ENCODE data around the gene ATP8B4.

The ATP8B4 gene

DNA sequence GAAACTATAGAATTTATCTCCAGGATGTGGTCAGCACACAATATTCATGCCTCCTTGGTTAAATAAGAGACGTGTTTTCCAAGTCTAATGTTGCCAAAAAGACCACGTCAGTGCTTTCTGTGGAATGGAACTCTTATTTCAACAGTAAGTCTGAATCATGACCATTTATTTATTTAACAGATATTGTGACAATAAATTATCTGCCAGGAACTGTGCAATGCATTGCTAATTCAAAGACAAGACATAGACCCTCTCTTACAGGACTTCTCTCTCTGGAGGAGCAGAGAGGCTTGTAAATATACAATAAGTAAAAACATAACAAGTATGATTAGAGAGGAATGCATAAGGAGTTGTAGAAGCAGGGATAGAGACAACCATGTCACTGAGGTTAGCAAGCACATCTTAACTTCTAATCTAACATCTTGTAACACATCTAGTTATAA, 270.7 kb downstream of the ATP8B4 start:
- H3K4me3 ChIP-seq (ENCODE audit: low read length) = no peak overlapping the region
- no peak for DNase-seq (ENCODE audit: low read depth, low spot score)

DNA sequence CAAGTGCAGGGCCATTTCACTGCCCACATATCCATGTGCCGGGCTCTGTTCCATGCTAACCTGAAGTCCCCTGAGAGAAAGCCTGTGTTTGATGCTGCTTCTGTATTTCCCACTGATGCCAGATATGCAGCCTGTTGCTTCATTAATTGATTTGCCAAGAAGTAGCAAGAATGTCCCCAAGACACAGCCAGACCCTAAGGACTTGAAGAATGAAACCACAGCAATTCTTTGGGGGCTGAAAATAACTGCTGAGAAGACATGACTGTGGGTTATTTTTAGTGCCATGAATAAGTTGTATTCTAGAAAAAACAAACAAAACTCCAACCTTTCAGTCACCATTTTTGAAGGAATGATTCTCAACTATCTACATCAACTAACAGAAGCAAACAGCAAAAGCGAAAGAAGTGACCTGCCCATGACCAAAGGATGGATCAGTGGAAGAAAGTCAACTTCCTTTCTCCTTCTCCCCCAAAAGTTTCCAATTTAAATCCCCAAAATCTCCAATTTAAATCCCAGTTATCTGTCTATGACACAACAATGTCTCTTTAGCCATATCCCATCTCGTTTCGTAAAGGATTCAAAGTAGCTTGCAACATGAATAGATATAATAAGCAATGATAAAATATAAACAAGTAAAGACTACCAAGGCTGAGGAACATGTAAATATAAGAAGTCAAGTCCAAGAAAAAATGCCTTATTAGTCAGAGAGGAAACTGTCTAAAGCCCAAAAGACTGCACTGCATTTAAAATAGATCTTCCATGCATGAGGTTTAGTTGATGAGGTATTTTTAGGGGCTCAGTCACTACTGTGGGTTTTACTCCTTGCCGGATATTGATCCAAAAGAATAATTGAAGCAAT, 271.4 kb downstream of the ATP8B4 start:
- H3K4me3 ChIP-seq (ENCODE audit: low read length) = no peak overlapping the region
- no peak for DNase-seq (ENCODE audit: low read depth, low spot score)

DNA sequence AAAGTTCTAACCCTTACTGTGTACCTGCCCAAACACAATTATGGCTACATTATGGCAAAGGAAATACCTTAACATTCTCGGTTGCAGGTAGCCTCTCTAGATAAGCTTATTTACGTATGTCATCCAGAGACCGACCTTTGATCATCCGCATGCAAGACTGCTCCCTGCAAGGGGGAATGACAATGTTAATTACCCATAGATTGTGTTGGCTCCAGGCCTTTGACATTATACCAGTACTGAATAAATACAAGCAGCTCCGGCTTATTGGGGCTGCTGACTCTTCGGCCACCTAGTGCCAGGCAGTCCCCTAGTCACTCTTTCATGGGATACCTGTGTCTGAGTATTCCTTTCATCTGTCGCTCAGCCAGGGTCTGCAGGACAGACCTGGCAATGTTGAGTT, 274.6 kb downstream of the ATP8B4 start:
- no peak for DNase-seq (ENCODE audit: low read depth, low spot score)
- no peak overlapping the region for H3K4me3 ChIP-seq (ENCODE audit: low read length)

DNA sequence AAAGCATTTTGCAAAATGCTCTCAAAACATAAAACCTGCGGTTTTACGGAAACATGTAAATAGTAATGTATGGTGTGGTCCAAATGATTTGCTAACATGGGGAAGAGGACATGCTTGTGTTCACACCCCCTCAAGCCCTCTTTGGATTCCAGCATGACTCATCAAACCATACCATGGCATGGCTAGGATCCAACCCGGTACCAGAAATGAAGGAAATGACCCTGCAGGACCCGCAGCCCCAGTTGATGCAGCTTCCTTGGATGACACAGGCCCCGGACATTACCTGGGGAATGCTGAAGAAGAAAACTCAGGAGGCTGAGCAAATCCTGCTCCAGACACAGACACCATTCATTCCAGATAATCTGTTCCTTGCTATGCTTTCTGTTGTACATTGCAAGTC, 275.3 kb downstream of the ATP8B4 start:
- DNase-seq (ENCODE audit: low read depth, low spot score) = no peak
- no peak overlapping the region for H3K4me3 ChIP-seq (ENCODE audit: low read length)

DNA sequence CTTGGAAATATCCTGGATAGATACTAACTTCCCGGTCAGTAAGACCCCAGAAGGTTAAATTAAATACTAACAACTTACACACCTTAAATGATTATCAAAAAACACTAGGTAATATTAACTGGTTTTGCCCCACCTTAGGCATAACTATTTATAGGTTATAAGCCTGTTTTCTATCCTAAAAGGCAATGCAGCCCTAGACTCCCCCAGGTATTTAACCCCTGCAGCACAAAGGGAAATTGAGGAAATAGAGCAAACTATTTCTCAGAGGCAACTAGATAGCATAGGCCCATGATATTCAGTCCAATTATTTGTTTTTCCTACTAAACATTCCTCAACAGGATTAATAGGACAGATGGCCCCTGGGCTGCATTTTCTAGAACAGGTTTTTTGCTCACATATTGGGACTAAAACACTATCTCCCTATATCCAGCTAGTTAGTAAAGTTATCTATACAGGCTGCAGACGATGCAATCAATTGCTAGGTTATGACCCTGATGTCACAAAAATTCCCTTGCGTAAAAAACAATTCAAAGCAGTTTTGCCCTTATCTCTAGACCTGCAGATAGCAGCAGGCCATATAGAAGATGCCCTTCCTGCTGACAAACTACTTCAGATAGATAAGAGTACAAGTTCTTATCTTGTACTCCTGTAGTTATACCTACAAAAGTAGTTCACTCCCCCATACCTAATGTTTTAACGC, 276.9 kb downstream of the ATP8B4 start:
- no peak for DNase-seq (ENCODE audit: low read depth, low spot score)
- no peak overlapping the region for H3K4me3 ChIP-seq (ENCODE audit: low read length)

DNA sequence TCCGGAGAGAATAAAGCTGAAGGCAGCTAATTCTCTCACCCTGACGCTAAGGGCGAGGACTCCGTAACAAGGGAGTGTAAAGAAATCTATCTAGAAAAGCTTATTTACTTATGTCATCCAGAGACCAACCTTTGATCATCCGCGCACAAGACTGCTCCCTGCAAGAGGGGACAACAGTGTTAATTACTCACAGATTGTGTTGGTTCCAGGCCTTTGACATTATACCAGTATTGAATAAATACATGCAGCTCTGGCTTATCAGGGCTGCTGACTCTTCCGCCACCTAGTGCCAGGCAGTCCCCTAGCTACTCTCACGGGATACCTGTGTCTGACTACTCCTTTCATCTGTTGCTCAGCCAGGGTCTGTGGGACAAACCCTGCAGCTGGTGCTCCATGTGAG, 286.5 kb downstream of the ATP8B4 start:
- H3K4me3 ChIP-seq (ENCODE audit: low read length) = no peak overlapping the region
- DNase-seq (ENCODE audit: low read depth, low spot score) = peak; percentile 19

DNA sequence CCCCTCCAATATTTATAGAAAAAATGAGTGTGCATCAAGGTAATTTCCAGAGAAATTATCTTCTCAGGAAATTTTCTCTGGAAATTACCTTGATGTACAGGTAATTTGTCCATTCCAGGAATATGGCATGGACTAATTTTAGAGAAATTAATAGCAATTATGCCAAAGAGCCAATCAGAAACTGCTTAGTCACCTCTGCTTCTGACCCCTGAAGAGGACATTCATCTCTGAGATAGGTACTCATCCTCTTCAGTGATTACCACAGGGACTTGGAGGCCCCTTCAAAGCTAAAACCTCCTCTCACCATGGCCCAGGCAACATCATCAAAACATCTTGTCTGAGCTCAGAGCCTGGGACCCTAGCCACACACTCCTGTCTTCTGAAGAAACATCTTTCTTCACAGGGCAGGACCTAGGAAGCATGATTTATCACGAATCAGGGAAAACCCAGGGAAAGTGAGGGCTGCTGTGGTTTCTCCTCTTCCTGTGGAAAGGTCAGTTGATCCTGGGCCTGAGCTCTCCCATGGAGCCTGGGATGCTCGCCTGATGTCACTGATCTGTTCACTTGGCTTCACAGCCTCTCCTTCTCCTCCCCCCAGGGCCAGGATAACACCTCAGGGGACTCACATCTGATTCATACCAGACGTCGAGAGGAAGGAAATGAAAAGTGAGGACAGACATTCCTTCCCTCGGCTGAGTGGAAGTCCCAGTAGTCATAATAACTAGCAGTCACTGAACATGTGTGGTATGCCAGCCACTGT, 287.6 kb downstream of the ATP8B4 start:
- DNase-seq (ENCODE audit: low read depth, low spot score) = no peak
- H3K4me3 ChIP-seq (ENCODE audit: low read length) = no peak overlapping the region

DNA sequence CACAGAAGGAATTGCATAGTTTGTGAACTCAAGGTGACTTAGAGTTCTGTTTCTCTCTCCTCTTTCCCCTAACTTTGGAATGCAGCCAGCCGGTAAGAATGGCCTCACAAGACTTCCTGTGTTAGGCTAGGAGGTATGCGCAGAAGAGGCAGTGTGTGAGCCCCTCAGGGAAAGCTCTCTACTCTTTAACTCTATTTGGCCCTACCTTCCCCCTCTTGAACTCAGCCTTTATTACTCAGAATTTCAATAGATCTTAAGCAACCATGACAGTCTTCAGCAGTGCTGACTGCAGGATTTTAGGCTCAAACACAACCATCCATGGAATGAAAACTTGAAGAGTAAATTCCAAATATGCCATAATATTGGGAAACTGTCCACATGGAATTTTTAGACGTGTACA, 288.6 kb downstream of the ATP8B4 start:
- H3K4me3 ChIP-seq (ENCODE audit: low read length) = no peak overlapping the region

DNA sequence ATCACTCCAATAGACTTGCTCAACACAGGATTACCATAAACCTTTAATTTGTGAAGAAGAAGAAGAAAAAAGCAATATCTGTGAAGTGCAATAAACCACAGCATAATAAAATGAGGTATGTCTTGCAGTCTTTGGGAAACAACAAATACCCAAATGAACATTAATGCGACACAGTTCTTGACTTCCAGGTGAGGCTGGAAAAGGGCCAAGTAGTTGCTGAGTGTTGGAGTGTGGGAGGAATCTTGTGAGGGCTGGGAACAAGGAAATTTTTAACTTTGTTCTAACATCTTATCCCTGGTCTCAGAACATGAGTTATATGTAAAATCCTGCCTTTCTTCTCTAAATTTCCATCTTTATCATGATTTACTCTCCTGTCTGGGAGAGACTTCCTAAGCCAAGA, 291.7 kb downstream of the ATP8B4 start:
- DNase-seq (ENCODE audit: low read depth, low spot score) = no peak
- no peak overlapping the region for H3K4me3 ChIP-seq (ENCODE audit: low read length)

More for the DNA sequence above, 288.6 kb downstream of the ATP8B4 start:
- no peak for DNase-seq (ENCODE audit: low read depth, low spot score)

DNA sequence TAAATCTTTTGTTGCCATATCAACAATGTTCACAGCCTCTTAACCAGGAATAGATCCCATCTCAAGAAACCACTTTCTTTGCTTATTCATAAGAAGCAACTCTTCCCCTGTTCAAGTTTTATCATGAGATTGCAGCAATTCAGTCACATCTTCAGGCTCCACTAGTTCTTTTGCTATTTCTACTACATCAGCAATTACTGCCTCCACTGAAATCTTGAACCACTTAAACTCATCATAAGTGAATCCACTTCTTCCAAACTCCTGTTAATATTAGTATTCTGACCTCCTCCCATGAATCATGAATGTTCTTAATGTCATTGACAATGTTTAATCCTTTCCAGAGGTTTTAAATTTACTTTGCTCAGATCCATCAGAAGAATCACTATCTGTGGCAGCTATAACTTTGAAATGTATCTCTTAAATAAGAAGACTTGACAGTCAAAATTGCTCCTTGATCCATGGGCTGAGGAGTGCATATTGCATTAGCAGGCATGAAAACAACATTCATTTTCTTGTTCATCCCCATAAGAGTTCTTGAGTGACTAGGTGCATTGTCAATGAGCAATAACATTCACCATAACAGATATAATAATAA, 292.3 kb downstream of the ATP8B4 start:
- DNase-seq (ENCODE audit: low read depth, low spot score) = no peak
- no peak overlapping the region for H3K4me3 ChIP-seq (ENCODE audit: low read length)

DNA sequence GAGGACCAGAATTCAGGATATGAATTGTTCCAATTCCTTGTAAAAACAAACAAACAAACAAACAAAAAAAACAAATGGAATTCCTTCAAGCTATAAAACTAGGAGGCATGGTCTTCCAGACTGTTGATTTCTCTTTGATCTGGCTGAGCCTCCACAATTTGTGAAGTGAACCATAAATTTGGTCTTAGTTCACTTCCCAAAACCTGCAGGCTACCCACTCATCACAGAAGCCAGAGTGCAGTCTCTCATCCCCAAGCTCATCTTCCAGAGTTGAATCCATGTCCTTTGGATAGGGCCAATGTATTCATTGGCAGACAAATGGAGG, 294.3 kb downstream of the ATP8B4 start:
- DNase-seq (ENCODE audit: low read depth, low spot score) = no peak
- no peak overlapping the region for H3K4me3 ChIP-seq (ENCODE audit: low read length)

DNA sequence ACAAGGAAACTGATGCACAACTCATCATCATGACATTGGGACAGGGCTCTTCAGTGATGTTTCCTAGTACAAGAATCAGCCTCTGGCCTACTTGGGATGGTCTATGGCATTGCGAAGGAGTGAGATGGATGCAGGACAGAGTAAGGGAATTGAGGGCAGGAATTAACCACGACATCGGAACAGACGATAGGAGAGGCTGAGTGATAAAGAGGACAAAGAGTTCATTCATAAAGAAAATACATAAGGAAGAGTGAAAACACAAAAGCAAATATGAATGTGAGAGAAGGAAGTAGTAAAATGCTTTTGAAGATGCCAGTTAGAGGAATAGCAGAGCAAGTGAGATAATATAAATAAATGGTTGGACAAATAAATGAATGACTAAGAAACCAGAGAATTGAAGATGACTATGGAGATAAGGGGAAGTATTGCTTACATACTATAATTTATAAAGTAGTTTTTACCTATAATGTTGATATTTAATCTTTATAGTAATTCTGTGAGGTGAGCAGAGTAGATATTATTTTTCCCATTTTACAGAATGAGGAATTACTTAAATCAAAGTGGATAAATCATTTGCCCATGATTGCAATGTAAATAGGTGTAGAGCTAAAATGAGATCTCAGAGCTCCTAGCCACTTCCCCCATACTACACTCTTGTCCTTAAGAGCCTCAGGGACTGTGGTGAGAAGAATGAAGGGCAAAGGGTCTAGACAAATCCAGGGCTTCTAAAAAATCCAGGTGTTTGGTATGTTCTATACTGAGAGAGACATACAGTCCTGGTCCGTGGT, 294.9 kb downstream of the ATP8B4 start:
- DNase-seq (ENCODE audit: low read depth, low spot score) = no peak
- H3K4me3 ChIP-seq (ENCODE audit: low read length) = no peak overlapping the region

DNA sequence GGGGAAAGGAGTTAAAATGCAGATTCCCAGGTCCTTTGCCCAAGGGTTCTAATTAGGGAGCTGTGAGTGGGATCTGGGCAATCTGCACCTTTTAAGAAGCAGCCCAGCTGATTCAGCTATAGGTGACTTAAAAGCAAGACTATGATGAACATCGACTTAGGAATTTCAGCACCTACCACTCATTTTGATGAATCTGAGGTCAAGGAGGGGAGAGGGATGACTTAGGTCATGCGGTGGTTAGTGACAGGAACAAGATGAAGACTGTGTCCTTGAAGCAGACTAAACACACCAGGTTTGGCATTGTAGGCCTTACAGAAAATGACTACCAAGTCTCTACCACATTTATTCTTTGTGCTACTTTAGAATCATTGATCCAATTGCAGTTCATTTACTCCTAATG, 301.9 kb downstream of the ATP8B4 start:
- DNase-seq (ENCODE audit: low read depth, low spot score) = no peak

DNA sequence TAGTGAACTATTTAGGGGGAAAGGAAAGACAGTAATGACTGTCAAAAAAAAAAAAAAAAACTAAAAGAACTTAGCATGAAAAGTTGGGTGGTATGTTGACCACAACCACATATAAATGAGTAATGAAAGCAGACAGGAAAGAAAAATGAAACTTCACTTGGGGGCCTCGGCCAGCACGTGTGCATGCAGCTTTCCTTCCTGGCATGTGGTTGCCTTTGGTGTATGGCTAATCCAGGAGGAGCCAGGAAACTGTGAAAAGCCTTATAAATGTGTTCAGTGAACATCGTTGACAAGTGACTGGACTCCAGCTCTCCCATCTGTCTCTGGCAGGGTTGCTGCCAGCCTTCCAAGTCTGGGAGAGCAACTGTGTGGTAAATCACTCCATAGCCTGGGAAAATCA, 303.1 kb downstream of the ATP8B4 start:
- DNase-seq (ENCODE audit: low read depth, low spot score) = peak; percentile 29
- H3K4me3 ChIP-seq (ENCODE audit: low read length) = no peak overlapping the region

More for the DNA sequence above, 301.9 kb downstream of the ATP8B4 start:
- no peak overlapping the region for H3K4me3 ChIP-seq (ENCODE audit: low read length)

DNA sequence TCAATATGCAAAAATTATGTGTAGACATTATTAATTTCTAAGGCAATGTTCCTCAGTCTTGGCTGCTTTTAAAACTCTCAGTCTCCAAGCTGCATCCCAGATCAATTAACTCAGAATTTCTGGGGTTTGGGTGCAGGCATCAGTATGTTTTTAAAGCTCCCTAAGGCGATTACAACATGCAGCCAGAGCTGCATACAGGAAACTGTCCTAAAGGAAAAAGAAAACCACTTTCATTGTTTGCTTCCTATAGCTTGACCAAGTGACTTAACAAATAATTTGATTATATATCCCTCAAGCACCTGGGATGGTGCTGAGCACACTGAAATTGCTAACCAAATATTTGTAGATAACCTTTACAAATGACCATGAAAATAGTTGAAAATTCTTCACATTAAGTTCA, 303.5 kb downstream of the ATP8B4 start:
- DNase-seq (ENCODE audit: low read depth, low spot score) = no peak

DNA sequence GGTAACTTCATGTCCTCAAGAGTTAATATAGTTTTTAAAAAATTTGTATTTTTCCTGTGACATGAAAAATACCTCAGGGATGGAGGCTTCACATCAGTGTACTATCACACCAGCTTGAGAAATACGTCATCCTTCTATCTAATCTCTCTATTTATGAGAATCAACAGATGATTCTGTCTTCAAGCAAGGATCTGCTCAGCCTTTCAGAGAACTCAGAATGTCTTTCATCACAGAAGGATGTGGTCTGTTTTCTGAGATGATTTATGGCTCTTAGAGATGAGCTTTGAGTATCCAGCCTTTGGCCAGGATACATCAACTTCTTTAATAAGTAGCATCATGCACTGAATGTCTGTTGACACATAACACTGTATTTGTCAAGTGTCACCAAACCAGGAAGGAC, 304.3 kb downstream of the ATP8B4 start:
- peak; percentile 5 for DNase-seq (ENCODE audit: low read depth, low spot score)
- no peak overlapping the region for H3K4me3 ChIP-seq (ENCODE audit: low read length)

More for the DNA sequence above, 303.5 kb downstream of the ATP8B4 start:
- no peak overlapping the region for H3K4me3 ChIP-seq (ENCODE audit: low read length)

DNA sequence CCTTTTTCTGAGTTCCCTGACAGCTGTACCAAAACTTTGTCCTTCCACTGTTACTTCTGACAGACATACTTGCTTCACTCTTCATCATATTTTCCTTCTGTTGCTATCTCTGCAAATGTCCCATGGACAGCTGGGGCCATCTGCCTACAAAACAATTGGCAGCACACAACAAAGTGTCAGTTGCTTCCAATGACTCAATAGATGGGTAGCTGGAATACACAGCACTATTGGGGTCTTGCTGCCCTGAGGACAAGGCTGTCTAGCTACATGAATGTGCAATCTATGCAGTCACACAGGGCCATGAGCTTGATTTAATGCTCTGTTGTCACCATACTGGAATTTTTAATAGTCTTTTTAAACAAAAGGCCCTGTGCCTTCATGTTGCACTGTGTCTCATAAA, 305.4 kb downstream of the ATP8B4 start:
- H3K4me3 ChIP-seq (ENCODE audit: low read length) = no peak overlapping the region
- DNase-seq (ENCODE audit: low read depth, low spot score) = no peak

DNA sequence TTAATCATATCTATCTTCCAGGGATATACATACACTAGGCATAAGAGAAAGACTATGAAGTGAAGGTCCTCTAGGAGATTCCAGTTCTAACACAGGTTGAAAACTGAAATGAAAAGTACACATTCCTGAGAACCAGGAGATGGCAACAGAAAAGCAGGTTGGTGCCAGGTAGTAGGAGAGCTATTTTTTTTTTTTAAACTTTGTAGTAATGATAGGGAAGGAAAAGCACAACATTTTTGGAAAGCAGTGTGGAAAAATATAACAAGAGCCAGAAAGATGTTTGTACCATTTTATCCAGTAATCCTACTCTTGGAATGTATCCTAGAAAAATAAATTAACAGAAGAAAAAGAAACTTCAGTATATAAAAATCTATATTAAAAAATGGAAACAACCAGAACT, 308.3 kb downstream of the ATP8B4 start:
- DNase-seq (ENCODE audit: low read depth, low spot score) = no peak
- H3K4me3 ChIP-seq (ENCODE audit: low read length) = no peak overlapping the region
